GM10266 (cell line): ENCODE measurements around the gene RAB36.

Experiments used
- DNase-seq: peaks from one replicate; pipeline ENCODE4 v3.0.0; 2012; ENCODE audit errors: extremely low spot score
- CTCF ChIP-seq: IDR thresholded peaks from 2 replicates; pipeline ENCODE4 v1.5.1; 2012; ENCODE audit warnings: mild to moderate bottlenecking, low read depth; ENCODE audit not compliant: control insufficient read depth, insufficient read depth; ENCODE audit errors: missing control alignments

RAB36 gene

GRCh38 chr22:23182309-23183060, 37.2 kb downstream of the RAB36 start:
- DNase-seq, result peak; percentile 63
- no peak for TF ChIP-seq CTCF

- TF ChIP-seq CTCF, result no peak
- DNase-seq, result no peak
These were observed 37.9 kb downstream of the RAB36 start for GRCh38 chr22:23183061-23183698.

- no peak for TF ChIP-seq CTCF
- DNase-seq, result no peak
These were observed 39.0 kb downstream of the RAB36 start for GRCh38 chr22:23184100-23184763.

GRCh38 chr22:23184764-23185113, 39.5 kb downstream of the RAB36 start:
- TF ChIP-seq CTCF, result no peak
- DNase-seq, result no peak

GRCh38 chr22:23187211-23187610, 41.9 kb downstream of the RAB36 start:
- DNase-seq, result no peak
- no peak for TF ChIP-seq CTCF

- TF ChIP-seq CTCF, result no peak
- DNase-seq, result no peak
These were observed 42.8 kb downstream of the RAB36 start for GRCh38 chr22:23187871-23188700.
